22Rv1 (cell line): ENCODE data around the gene C10orf105.

ENCODE experiments used
- CTCF ChIP-seq: fragments of 450-650 bp; IDR thresholded peaks from 2 replicates; pipeline ENCODE4 v1.5.1; 2017; ENCODE audit warnings: mild to moderate bottlenecking
- ZFX ChIP-seq: fragments of 450-650 bp; IDR thresholded peaks from 2 replicates; pipeline ENCODE4 v1.6.1; 2017; ENCODE audit warnings: antibody characterized with exemption, borderline replicate concordance

DNA sequence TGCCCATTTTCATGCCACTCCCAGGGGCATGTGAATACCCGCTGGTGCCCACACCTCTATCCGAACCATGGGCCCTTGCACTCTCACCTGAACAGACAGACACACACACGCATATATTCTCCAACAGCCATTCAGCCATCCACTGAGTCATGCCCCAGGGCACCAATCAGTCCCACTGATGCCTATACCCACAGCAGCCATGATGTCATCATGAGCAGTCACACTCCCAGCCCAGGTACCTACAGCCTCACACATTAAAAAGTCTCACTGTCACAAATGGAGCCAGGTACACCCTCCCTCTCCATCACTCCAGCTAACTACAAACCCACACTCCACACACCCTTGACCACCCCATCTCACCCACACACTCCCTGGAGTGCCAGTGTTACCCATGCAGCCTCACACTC, 41.5 kb upstream of the C10orf105 start:
- no peak for TF ChIP-seq CTCF
- TF ChIP-seq ZFX = no peak
